DMS153 treated with DMSO at 0.1 percent for 48 hours (cell line): ENCODE measurements around the gene PRKCQ.

Source experiments
- DNase-seq: peaks from one replicate; lab custom pipeline; 2025; ENCODE audit not compliant: unreplicated experiment; lab: John Stamatoyannopoulos, UW

Gene PRKCQ

DNA sequence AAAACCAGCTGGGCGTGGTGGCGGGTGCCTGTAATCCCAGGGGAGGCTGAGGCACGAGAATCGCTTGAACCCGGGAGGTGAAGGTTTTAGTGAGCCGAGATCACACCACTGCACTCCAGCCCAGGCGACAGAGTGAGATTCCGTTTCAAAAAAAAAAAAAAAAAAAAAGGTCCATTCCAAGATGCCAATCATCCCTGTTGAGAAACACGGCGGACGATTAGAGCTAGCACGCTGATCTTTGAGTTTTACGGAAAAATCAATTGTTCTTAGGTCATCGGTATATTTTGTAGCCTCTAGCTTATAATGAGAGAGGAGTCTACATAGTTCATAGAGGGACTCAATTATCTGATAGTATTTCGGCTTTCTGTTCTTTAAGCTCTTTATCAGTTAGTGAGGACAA, 169.2 kb downstream of the PRKCQ start:
- no peak for DNase-seq

DNA sequence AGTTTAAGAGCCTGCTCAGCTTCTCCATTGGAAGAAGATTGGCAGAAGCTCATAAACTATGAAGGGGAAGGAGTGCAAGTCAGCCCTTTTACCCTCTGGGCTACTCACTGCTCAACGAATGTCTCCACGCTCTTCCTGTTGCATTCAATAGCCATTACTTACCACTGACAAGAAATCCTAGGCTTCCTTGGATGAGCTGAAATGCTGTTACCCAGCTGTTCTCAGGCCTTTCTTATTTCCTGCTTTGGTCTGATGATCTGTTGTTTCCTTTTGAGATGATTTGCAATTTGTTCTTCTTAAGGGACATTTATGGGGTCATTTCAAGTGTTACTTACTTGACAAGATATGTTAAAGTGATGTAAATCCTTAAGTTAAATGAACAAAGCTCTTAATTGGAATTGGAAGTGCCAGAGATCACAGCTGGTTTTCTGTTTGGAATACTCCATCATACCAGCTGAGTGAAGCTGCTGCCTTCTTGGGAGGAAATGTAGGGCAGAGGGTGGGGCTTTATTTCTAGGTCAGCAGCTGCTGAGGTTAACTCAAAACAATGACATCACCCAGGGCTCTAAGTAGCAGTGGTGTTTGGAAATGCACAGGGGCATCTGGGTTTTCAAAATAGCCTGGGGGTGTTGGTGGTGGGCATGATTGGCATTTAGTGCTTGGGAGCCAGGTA, 170.0 kb downstream of the PRKCQ start:
- no peak for DNase-seq

DNA sequence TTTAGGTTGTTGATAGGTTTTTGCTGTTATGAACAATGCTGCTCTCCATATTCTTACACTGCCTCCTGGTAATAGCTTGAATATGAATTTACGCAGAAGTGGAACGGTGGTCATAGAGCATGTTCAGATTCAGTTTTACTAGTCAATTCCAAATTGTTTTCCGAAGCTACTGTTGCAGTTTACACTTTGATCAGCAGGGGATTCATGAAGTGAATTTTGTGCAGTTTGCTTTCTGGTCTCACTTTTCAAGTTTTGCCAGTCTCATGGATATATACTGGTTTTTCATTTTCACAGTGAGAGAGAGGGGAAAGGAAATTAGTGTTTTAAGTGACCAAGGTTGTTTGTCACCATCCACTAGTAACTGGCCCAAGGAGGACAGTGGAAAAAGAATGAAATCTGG, 171.3 kb downstream of the PRKCQ start:
- no peak for DNase-seq

DNA sequence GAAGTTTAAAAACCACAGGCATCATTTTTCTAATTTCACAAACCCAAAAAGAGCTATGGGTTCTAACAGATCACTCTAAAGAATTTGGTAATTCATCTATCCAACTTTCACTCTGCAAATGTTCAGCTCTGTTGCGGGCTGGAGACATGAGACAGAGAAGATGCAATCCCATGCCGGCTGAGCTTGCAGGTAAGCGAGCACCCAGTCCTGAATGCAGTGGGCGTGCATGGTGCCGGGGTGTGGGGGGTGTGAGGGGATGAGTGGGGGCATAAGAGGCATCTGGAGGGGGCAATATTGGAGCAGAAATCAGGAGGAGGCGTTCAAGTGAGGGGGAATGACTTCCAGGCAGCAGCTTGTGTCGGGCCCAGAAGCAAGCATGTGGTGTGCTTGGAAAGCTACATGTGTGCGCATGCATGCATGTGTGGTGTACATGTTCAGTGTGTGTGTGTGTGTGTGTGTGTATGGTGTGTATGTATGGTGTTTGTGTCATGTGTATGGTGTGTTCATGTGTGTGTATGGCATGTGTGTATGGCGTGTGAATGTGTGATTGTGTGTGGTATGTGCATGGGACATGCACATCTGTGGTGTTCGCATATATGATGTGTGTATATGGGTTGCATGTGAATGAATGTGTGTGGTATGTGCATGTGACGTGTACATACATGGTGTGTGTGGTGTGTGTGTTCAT, 172.9 kb downstream of the PRKCQ start:
- DNase-seq: no peak

DNA sequence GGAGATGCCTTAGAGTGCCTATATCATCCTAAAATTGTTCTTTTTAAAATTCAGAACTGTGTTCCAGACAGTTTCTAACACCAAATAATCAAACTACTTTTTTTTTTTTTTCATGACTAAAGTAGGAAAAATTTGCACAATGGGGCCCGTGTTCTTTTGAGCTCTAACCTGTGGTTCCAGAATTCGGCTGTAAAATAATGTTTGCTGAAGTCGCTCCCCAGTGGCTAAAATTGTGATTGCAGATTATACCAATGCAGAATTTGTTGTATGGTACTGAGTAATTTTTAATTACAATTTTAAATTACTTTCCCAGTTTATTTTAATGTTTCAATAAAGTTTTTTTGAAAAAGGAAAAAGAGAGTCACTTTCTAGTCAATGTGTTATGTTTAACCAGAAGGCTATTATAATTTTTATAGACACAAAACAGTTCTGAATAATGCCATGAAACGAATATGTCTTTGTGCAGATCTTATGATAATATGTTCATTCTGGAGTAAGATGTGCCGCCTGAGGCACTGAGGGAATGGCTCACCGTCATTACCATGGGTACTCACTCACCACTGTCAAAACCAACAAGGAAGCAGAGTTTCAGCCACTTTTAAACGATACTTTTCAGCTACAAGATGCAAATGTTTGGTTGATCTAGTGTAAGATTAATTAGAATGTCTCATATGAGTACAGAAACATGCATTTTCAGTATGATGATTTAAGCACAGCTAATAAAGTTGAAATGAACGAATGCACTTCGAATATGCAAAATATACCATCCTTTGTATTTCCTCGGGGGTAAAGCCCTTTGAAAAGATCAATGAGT, 173.6 kb downstream of the PRKCQ start:
- DNase-seq: no peak

DNA sequence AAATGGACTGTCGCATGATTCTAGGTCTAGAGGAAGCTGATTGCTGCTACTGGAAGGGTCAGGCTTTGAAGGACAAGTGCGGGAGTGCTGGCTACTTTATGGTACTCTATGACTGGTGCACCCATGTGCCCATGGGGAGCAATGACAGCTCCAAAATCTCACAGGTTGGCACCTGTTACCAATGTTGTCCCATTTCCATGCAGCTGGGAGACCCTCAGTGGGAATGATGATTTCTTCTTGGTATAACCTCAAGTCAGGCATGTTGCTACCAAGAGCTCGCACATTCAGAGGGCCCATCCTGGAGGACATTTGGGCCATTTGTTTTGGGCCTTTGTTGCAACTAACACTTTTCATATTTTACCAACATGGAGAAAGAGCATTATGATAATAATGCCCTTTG, 174.4 kb downstream of the PRKCQ start:
- no peak for DNase-seq

DNA sequence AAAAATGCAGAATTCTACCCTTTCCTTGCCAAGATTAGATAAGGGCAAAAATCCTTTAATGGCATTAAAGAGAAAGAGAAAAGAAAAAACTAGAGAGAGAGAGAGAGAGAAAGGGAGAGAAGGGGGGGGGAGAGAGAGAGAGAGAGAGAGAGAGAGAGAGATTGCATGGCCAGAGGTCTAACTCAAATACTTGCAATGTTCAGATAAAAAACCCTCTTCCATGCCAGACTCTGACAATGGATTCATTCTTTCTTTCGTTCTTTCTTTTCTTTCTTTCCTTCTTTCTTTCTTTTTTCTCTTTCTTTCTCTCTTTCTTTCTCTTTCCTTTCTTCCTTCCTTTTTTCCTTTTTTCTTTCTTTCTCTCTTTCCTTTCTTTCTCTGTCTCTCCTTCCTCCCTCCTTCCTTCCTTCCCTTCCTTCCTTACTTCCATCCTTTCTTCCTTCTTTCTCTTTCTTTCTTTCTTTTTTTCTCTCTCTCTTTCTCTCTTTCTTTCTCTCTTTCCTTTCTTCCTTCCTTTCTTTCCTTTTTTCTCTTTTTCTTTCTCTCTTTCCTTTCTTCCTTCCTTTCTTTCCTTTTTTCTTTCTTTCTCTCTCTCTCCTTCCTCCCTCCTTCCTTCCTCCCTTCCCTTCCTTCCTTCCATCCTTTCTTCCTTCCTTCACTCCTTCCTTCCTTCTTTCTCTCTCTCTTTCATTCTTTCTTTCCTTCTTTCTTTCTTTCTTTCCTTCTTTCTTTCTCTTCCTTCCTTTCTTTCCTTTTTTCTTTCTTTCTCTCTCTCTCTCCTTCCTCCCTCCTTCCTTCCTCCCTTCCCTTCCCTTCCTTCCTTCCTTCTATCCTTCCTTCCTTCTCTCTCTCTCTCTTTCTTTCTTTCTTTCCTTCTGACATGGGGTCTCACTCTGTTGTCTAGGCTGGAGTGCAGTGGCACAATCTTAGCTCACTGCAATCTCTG, 175.7 kb downstream of the PRKCQ start:
- no peak for DNase-seq

DNA sequence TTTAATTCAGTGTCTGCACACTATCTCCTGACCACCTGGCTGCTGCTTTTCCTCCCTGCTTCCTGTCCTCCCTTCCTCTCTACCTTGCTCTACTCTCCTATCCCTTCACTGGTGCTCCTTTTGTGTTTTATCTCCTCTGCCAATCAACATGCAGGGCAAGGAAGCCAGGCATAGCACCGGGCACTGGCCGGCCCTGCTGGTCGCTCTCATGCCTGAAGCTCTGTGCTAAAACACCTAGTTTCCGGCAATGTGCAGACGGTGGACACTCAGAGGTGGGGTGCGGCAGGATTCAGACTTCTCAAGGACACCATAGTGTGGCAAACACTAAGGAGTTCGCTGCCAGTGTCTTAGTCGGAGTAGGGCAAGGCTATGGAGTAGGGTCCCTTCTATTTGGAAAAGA, 177.1 kb downstream of the PRKCQ start:
- no peak for DNase-seq

DNA sequence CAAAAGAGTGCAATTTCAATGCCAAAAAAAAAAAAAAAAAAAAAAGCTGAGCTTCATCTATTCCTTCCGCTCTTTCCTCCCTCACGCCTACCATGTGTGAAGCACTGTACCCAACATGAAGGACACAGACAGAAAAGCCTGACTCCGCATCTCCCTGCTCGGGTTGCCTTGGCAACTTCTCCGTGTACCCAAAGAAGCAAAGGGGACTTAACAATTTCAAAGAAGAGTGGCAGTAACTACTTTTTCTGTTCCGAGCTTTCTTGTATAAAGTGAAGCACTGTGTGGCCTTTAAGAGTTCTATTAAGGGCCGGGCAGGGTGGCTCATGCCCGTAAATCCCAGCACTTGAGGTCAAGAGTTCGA, 177.7 kb downstream of the PRKCQ start:
- no peak for DNase-seq

DNA sequence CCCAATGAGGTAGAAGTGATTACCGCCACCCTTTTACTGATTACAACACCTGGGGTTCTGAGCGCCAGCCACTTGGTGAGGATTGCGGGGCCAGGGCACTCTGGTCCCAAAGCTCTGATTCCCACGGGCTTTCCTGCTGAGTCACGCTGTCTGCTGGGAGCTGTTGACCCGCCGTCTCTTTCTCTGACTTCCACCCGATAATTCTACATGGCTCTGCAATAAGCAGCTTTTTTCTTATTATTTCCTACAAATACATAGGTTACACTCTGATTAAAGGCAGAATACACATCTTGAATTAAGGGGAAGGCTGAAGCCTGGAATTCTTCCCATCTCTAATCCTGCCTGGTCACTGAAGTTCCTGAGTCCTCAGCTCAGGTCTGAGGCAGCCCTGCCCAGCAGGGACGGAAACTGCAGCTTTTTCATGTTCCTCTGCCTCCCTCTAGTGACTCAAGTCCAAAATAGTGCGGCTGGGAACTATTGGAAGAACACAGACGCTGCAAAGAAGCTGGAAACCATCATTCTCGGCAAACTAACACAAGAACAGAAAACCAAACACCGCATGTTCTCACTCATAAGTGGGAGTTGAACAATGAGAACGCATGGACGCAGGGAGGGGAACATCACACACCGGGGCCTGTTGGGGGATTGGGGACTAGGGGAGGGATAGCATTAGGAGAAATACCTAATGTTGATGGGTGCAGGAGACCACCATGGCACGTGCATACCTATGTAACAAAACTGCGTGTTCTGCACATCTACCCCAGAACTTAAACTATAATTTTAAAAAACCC, 178.3 kb downstream of the PRKCQ start:
- DNase-seq: peak; percentile 57

DNA sequence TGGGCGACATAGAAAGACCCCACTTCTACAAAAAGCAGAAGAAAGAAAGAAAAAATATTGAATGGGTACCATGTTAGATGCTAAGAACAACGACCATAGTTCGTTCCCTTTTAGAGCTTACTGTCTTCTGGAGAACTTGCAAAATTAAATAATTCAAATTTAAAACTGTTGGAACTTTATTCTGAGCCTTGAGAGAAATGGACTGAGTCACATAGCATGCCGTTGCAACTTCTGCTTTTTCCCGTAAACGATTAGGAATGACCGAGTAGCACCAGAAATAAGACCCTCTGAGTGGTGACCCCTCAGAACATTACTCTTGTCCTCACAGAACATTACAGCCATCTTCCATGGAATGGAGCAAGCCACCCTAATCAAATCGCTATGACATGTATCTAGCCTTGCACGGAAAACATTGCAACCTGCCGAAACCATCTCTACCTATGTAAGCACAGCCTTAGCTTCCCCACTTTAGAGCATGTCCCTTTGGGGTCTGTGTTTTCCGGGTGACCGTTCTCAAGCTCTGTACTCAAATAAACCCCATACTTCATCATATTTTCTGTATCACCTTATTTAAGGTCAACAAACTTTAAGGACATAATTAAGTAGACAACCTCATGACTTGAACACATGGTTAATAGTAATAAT, 179.1 kb downstream of the PRKCQ start:
- DNase-seq: no peak

DNA sequence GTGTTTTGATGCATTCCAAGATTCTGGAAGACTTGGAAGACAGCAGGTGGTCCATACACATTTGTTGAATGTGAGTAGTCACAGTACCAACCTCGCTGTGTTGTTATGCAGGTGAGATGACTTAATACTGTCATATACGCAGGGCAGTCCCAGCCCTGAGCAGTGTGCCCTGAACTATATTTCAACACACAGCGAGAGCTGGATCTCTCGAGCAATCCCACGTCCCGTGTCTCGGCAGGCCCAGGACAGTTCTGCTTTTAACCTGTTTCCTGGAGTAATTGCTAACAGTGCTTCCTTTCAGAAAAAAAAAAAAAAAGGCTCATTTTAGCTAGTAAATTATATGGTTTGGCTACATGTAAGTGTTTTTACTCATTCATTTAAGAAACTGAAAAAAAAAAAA, 179.7 kb downstream of the PRKCQ start:
- no peak for DNase-seq

DNA sequence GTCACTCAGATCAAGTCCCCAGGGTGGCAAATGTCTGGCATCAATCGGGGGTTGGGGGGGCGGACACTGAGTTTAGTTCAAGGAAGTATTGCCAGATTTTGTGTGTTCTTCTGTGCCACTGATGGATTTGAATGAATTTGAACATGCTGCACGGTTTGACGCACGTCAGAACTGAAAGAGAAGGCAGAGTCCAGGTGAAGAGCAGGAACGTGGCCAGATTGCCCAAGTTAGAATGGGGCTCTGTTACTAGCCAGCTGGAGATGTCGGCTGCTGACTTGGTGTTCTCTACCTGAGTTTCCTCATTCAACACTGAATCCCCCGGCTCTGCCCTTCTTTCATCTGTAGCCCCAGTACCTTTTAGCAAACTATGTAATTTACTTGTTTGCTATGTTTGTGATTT, 180.2 kb downstream of the PRKCQ start:
- no peak for DNase-seq

DNA sequence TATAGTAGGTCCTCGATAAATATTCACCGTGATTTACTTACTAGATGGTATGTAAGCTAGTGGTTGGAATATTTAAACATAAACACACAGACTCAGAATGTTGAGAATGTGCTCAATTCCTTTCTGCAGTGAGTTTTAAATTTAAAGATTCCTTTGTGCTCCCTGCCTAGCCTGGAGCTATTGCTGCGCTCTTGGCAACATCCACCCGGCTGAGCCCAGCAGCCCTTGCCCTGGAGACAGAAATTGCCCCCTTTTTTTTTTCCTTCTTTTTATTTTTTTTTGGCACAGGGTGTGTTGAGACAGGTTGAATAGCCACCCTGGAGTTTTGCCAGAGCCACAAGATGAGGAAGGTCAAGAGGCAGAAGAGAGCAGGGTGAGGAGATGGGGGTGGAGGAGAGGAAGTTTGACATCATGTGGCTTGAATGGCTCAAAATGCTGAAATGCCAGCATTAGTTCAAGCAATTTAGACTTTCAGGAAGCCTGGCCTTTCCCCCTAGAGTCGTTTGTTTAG, 180.8 kb downstream of the PRKCQ start:
- no peak for DNase-seq

DNA sequence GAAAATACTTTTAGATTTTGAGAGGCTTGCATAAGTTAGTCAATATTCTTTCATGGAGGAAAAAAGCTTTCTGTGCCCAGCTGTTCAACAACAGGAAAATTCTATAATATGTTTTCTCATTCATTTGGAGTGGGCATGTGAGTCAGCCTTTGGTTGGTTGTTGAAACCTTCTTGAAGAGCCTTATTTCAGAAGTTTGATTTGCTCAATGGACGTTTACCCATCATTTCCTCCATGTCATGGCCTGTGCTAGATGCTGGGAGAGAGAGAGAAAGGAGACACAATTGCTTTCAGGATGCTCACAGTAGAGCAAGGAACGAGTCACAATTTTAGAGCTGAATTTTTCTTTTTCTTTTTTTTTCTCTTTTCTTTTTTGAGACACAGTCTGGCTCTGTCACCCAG, 181.7 kb downstream of the PRKCQ start:
- no peak for DNase-seq

DNA sequence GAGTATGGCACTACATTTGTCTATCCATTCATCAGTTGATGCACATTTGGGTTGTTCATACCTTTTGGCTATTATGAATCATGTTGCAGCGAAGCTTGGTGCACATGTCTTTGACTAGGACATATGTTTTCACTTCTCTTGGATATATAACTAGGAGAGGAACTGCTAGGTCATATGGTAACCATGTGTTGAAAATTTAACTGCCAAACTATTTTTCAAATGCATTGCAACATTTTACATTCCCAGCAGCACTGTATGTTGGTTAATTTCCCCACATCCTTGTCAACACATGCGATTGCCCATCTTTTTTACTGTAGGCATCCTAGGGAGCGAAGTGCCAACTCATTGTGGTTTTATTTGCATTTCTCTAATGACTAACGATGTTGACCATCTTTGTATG, 183.4 kb downstream of the PRKCQ start:
- DNase-seq: no peak

DNA sequence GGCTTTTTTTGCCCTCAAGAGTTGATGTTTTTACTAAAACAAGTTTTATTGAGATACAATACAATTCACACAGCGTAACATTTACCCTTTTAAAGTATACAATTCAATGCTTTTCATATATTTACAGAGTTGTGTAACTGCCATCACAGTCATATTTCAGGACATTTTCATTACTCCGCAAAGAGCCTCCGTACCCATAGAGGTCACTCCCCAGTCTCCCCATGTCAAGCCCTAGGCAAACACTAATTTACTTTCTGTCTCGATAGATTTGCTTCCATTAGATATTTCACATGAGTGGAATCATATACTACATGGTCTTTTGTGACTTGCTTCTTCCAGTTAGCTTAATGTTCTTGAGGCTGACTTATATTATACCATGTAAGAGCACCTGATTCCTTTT, 183.8 kb downstream of the PRKCQ start:
- no peak for DNase-seq

DNA sequence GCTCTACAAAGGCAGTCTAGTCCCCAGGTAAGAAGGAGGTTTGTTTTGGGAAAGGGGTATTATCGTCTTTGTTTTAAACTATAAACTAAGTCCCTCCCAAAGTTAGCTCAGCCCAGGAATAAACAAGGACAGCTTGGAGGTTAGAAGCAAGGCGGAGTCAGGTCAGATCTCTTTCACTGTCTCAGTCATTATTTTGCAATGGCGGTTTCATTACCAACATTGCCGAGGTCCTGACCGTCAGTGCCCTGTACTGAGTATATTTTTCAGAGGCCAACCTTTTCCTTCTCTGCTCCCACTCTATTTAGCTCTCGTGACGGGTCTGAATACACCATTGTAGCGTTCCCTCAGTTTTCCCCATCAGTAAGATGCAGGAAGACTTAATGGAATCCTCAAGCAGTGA, 184.5 kb downstream of the PRKCQ start:
- DNase-seq: no peak

DNA sequence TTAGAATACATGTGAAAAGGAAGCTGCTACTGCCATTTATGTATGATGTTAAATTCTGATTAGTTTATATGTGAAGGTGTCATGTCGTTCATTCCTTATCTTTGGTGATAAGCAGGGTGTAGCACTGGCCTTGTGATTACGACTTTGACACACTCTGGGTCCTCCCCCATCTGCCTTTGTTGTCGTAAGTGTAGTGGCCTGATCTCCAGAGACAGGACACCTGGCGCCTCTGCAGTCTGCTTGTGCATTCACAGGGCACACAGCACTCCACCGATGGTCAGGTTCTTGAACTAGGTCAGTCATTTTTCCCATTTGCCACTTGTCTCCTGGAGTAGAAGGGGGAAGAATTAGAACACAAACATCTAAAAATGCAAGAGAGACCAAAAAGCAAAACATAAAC, 186.0 kb downstream of the PRKCQ start:
- no peak for DNase-seq

DNA sequence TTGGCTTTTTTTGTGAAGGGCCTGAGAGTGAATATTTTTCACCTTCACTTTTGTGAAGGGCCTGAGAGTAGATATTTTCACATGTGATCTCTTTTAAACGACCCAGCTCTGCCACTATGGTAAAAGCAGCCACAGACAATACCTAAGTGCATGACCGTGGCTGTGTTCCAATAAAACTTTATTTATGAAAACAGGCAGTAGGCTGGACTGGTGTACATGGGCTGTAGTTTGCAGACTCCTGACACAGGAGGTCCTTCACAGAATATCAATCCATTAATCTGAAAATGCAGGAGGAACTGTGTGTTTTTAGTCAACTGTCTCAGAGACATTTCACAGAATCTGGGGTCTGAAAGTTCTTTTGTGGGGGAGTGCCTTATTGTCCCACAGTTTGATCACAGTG, 186.9 kb downstream of the PRKCQ start:
- DNase-seq: no peak
